H1 (cell line): ENCODE measurements around the gene SEMA3B. TPM values are rescaled to one million over a fixed set of nuclear protein-coding genes. Genes with fewer than 3 reads are reported as not detected.

Experiments
- ATF2 ChIP-seq: IDR thresholded peaks from 2 replicates; pipeline ENCODE4 v1.6.1; 2012; ENCODE audit warnings: low read length, inconsistent platforms
- BCL11A ChIP-seq, 2 experiments: IDR thresholded peaks; one replicate each; pipeline ENCODE4 v1.6.1; 2011; ENCODE audit warnings: low read depth in 2 of 2, low read length in 2 of 2, mild to moderate bottlenecking in 2 of 2
- BRCA1 ChIP-seq: IDR thresholded peaks from 2 replicates; pipeline ENCODE4 v1.6.1; 2012; ENCODE audit warnings: low read depth, low read length, improper control_type of control experiment
- CBX8 ChIP-seq: fragments of 300-800, 300-1000 bp; sonication (generic); IDR thresholded peaks from 2 replicates; pipeline ENCODE4 v1.7.1; 2016; ENCODE audit warnings: low read depth, low read length, borderline replicate concordance
- CHD1 ChIP-seq: IDR thresholded peaks from 2 replicates; pipeline ENCODE4 v1.6.1; 2012; ENCODE audit warnings: low read depth, low read length, improper control_type of control experiment
- CHD2 ChIP-seq: IDR thresholded peaks from 2 replicates; pipeline ENCODE4 v1.6.1; 2012; ENCODE audit warnings: low read length, improper control_type of control experiment
- EZH2 ChIP-seq: fragments of 200-600 bp; sonication (generic); IDR thresholded peaks from 2 replicates; pipeline ENCODE4 v1.7.1; 2012; ENCODE audit warnings: low read depth, mild to moderate bottlenecking, moderate library complexity, low read length, inconsistent platforms; ENCODE audit not compliant: severe bottlenecking
- GTF2F1 ChIP-seq: IDR thresholded peaks from 2 replicates; pipeline ENCODE4 v1.6.1; 2012; ENCODE audit warnings: low read depth, low read length, improper control_type of control experiment, borderline replicate concordance
- KDM4A ChIP-seq: IDR thresholded peaks from one replicate; pipeline ENCODE4 v1.7.1; 2012; ENCODE audit warnings: low read depth, mild to moderate bottlenecking, moderate library complexity, low read length, inconsistent platforms; ENCODE audit not compliant: severe bottlenecking
- MAFK ChIP-seq: IDR thresholded peaks from 2 replicates; pipeline ENCODE4 v1.6.1; 2012; ENCODE audit warnings: low read depth, mild to moderate bottlenecking, improper control_type of control experiment, low read length
- POU5F1 ChIP-seq: IDR thresholded peaks from 2 replicates; pipeline ENCODE4 v1.6.1; 2011; ENCODE audit warnings: low read depth, mild to moderate bottlenecking, low read length, moderate library complexity
- RAD21 ChIP-seq, 2 experiments: IDR thresholded peaks in 1 of 2; conservative IDR thresholded peaks in 1 of 2; 2 replicates each; pipeline ENCODE4 v1.6.1; 2011; ENCODE audit warnings: low read depth in 2 of 2, low read length in 2 of 2, improper control_type of control experiment in 1 of 2, inconsistent platforms in 1 of 2, mild to moderate bottlenecking in 1 of 2, moderate library complexity in 1 of 2
- RFX5 ChIP-seq: IDR thresholded peaks from 2 replicates; pipeline ENCODE4 v1.6.1; 2011; ENCODE audit warnings: low read depth, low read length, improper control_type of control experiment, borderline replicate concordance
- SIN3A ChIP-seq, 2 experiments: IDR thresholded peaks in 1 of 2; conservative IDR thresholded peaks in 1 of 2; 2 replicates each; pipeline ENCODE4 v1.6.1; 2011 to 2012; ENCODE audit warnings: low read length in 2 of 2, improper control_type of control experiment in 1 of 2, low read depth in 1 of 2, mild to moderate bottlenecking in 1 of 2
- SP1 ChIP-seq: IDR thresholded peaks from 2 replicates; pipeline ENCODE4 v1.6.1; 2011; ENCODE audit warnings: low read depth, low read length
- SP4 ChIP-seq: IDR thresholded peaks from 2 replicates; pipeline ENCODE4 v1.6.1; 2012; ENCODE audit warnings: low read length, inconsistent platforms
- SUZ12 ChIP-seq: fragments of 200-600 bp; sonication (generic); IDR thresholded peaks from 2 replicates; pipeline ENCODE4 v1.6.1; 2012; ENCODE audit warnings: mild to moderate bottlenecking, inconsistent platforms, low read length, moderate library complexity, mixed read lengths
- USF2 ChIP-seq: IDR thresholded peaks from 2 replicates; pipeline ENCODE4 v1.6.1; 2011; ENCODE audit warnings: low read length, improper control_type of control experiment
- YY1 ChIP-seq: IDR thresholded peaks from 2 replicates; pipeline ENCODE4 v1.6.1; 2011; ENCODE audit warnings: low read depth, mild to moderate bottlenecking, low read length
- polyA plus RNA-seq, 7 experiments: library from polyadenylated mRNA; depleted of rRNA in 3 of 7; stranded (reverse) in 5 of 7; unstranded in 2 of 7; fragments of >200 nt in 5 of 7; fragments of 200-250 nt in 2 of 7; gene quantifications; 1 replicate in 5 of 7; 2 replicates in 1 of 7; 4 replicates in 1 of 7; pipeline versions ENCODE4 v1.2.1 to v1.2.3, GENCODE V29; 2011 to 2013; ENCODE audit warnings: missing spikeins in 2 of 7, mixed read lengths in 2 of 7
- total RNA-seq: library from RNA; stranded (reverse); fragmentation: NEBNext Ultra II Directional; extraction: Animal tissue kit (Norgen Biotek cat#: 25700); gene quantifications from 2 replicates; pipeline ENCODE4 v1.2.1, GENCODE V29; 2021

SEMA3B gene
- total and polyA plus RNA-seq, 2 of the 8 experiments (the other 6 are each of a cell fraction or from before 2014, with no cell fraction given), result 3.0 to 4.7 TPM

GRCh38 chr3:50241163-50241562, 27.8 kb upstream of the SEMA3B start (continued):
- TF ChIP-seq RAD21 (IDR thresholded peaks at IDR 0.05 in 1 of 2, conservative IDR thresholded peaks at IDR 0.05 in 1 of 2; ENCODE audit: low read depth in 2 of 2, low read length in 2 of 2) (no peak), RFX5 (no peak), ATF2 (no peak), BCL11A (IDR thresholded peaks at IDR 0.05; ENCODE audit: low read depth in 2 of 2, low read length in 2 of 2) (no peak), CBX8 (no peak), KDM4A (no peak), SIN3A (conservative IDR thresholded peaks at IDR 0.05 in 1 of 2, IDR thresholded peaks at IDR 0.05 in 1 of 2; ENCODE audit: low read depth in 1 of 2, low read length in 2 of 2) (peak; percentile 32 to 64; a peak in 2 of 4 replicates), SP1 (peak; percentile 85), USF2 (no peak), MAFK (no peak), CHD2 (0 out of 2 replicates have a peak, but pooled peaks have one; percentile 8), EZH2 (no peak), SUZ12 (no peak), SP4 (0 out of 2 replicates have a peak, but pooled peaks have one; percentile 57), POU5F1 (peak; percentile 70; the same call in 1 of the 2 replicates), CHD1 (no peak), GTF2F1 (no peak), BRCA1 (no peak), YY1 (no peak)
